Gastrocnemius medialis (tissue), 4 donors: ENCODE measurements around the gene SGCA.

Experiments
- CTCF ChIP-seq, 5 experiments: fragments of 450-650 bp in 3 of 5; fragments of 200-600 bp in 2 of 5; sonication (generic) in 2 of 5; IDR thresholded peaks in 4 of 5; conservative IDR thresholded peaks in 1 of 5; 1 replicate in 4 of 5; 2 replicates in 1 of 5; pipeline ENCODE4 v1.5.1; 2016 to 2019; ENCODE audit warnings: antibody characterized with exemption in 5 of 5, mild to moderate bottlenecking in 3 of 5, moderate library complexity in 3 of 5
- POLR2A ChIP-seq, 2 donors: fragments of 450-650 bp; IDR thresholded peaks; one replicate each; pipeline ENCODE4 v1.6.1; 2017; ENCODE audit warnings: antibody characterized with exemption in 2 of 2, mild to moderate bottlenecking in 2 of 2, moderate library complexity in 2 of 2

- no peak for TF ChIP-seq CTCF (IDR thresholded peaks at IDR 0.05 in 4 of 5, conservative IDR thresholded peaks at IDR 0.05 in 1 of 5)
- TF ChIP-seq POLR2A (IDR thresholded peaks at IDR 0.05) = no peak
Measured at GRCh38 chr17:50173335-50173941, 7.6 kb downstream of the SGCA start.
